ENCODE data around the gene ARID1B. TPM values are rescaled to one million over a fixed set of nuclear protein-coding genes. Genes with fewer than 3 reads are reported as not detected.

Gene ARID1B
- total and polyA plus RNA-seq, 9 of the 15 experiments (the other 6 are each of a cell fraction or from before 2014, with no cell fraction given), result 12.5 to 50.5 (median 25.8) TPM

GRCh38 chr6:157177731-157178336, 400.7 kb downstream of the ARID1B start:
- Histone ChIP-seq H3K9me3 (replicated peaks; ENCODE audit: control insufficient read depth, insufficient read depth, low read depth, low read length) (no peaks in the 10 kb centered on the region), H3K27ac (ENCODE audit: extremely low read depth, low read depth, low read length) (no peak overlapping the region), H3K4me3 (no peak overlapping the region), H3K4me2 (ENCODE audit: insufficient read depth, low read length) (no peak overlapping the region), H3K4me1 (replicated peaks in 1 of 2; ENCODE audit: control insufficient read depth in 2 of 2, insufficient read depth in 2 of 2, low read length in 2 of 2) (no peaks in the 10 kb centered on the region; a peak in 1 of 5 replicates), H2AFZ (ENCODE audit: low read depth, low read length) (no peak overlapping the region), H3K9ac (ENCODE audit: insufficient read depth in 1 of 2, low read depth in 2 of 2, low read length in 2 of 2) (no peak overlapping the region), H4K20me1 (replicated peaks; ENCODE audit: control insufficient read depth, insufficient read depth, low read length) (no peaks in the 10 kb centered on the region), H3K36me3 (ENCODE audit: control insufficient read depth, insufficient read depth, low read length) (peaks cover 8% of the 10 kb centered on the region), H3K27me3 (ENCODE audit: control insufficient read depth in 2 of 2, insufficient read depth in 2 of 2, low read length in 2 of 2) (no peaks in the 10 kb centered on the region), H3K79me2 (ENCODE audit: control insufficient read depth, insufficient read depth, low read length) (no peaks in the 10 kb centered on the region), H3K9me1 (ENCODE audit: control insufficient read depth, insufficient read depth, low read length) (no peaks in the 10 kb centered on the region)
- WGBS (ENCODE audit: insufficient coverage, low coverage, missing lambda C conversion rate), result 82% methylated on average over 15 of the region's 15 CpGs
- in situ Hi-C loops (cut with MboI) (loop anchor here (25.0 kb wide), 1 partner anchor 1866 kb away; the partner anchor contains the start of gene TFB1M), intact Hi-C loops (cut with micrococcal nuclease) (no loop called here)
- POLR2A ChIA-PET, result no interaction called here
- CTCF ChIA-PET (ENCODE audit: low intra/inter-chr PET ratio), result no interaction called here
- no TSS peak for BruUV-seq (replicated peaks)
- ATAC-seq (no peak), FAIRE-seq (peak; percentile 19), DNase-seq (ENCODE audit: extremely low read depth in 1 of 4, low spot score in 3 of 4) (no peak)
- TF ChIP-seq MEIS2 (IDR thresholded peaks at IDR 0.05; ENCODE audit: partially characterized antibody) (no peak), BCL6 (CRISPR knock-in tag; IDR thresholded peaks at IDR 0.05) (no peak), SMAD3 (CRISPR knock-in tag; conservative IDR thresholded peaks at IDR 0.05) (no peak), NFXL1 (CRISPR knock-in tag; IDR thresholded peaks at IDR 0.05) (no peak), POLR2A (conservative IDR thresholded peaks at IDR 0.05) (no peak), VEZF1 (CRISPR knock-in tag; IDR thresholded peaks at IDR 0.05) (no peak), RFX7 (CRISPR knock-in tag; IDR thresholded peaks at IDR 0.05) (no peak), POLR2B (IDR thresholded peaks at IDR 0.05; ENCODE audit: low read depth, partially characterized antibody) (no peak), SAFB (IDR thresholded peaks at IDR 0.05; ENCODE audit: borderline replicate concordance, low read depth, low read length) (no peak), TFAM (CRISPR knock-in tag; conservative IDR thresholded peaks at IDR 0.05) (no peak), ZNF445 (CRISPR knock-in tag; IDR thresholded peaks at IDR 0.05; ENCODE audit: low read depth) (no peak), BDP1 (IDR thresholded peaks at IDR 0.05; ENCODE audit: insufficient read depth, insufficient read length) (no peak), SREBF1 (IDR thresholded peaks at IDR 0.05; ENCODE audit: borderline replicate concordance, low read depth, low read length) (no peak), ZNF639 (CRISPR knock-in tag; conservative IDR thresholded peaks at IDR 0.05 in 1 of 2, IDR thresholded peaks at IDR 0.05 in 1 of 2) (no peak), CCNT2 (IDR thresholded peaks at IDR 0.05; ENCODE audit: borderline replicate concordance, extremely low read depth, insufficient read length, low read depth, low read length) (no peak)
- TF ChIP-seq, protein P1, sequence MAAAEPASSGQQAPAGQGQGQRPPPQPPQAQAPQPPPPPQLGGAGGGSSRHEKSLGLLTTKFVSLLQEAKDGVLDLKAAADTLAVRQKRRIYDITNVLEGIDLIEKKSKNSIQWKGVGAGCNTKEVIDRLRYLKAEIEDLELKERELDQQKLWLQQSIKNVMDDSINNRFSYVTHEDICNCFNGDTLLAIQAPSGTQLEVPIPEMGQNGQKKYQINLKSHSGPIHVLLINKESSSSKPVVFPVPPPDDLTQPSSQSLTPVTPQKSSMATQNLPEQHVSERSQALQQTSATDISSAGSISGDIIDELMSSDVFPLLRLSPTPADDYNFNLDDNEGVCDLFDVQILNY (CRISPR knock-in tag; IDR thresholded peaks at IDR 0.05), result no peak
